ENCODE data around the gene NEDD9.

Gene NEDD9

GRCh38 chr6:11217360-11218101 lies 14.9 kb downstream of the NEDD9 start:
- DNase-seq (ENCODE audit: low spot score), result peak; percentile 79

- DNase-seq (ENCODE audit: low spot score), result no peak
Observed at GRCh38 chr6:11215773-11216172, 16.7 kb downstream of the NEDD9 start.

- no peak for DNase-seq (ENCODE audit: low spot score)
Observed at GRCh38 chr6:11214901-11215300, 17.6 kb downstream of the NEDD9 start.

GRCh38 chr6:11214084-11214833 lies 18.2 kb downstream of the NEDD9 start:
- no peak for DNase-seq (ENCODE audit: low spot score)

- no peak for DNase-seq (ENCODE audit: low spot score)
Observed at GRCh38 chr6:11213422-11214021, 18.9 kb downstream of the NEDD9 start.

- no peak for DNase-seq (ENCODE audit: low spot score)
Observed at GRCh38 chr6:11212664-11213063, 19.8 kb downstream of the NEDD9 start.

GRCh38 chr6:11211254-11211653 lies 21.2 kb downstream of the NEDD9 start:
- DNase-seq (ENCODE audit: low spot score), result no peak

- no peak for DNase-seq (ENCODE audit: low spot score)
Observed at GRCh38 chr6:11210386-11211138, 21.9 kb downstream of the NEDD9 start.

GRCh38 chr6:11209906-11210305 lies 22.6 kb downstream of the NEDD9 start:
- DNase-seq (ENCODE audit: low spot score), result no peak

GRCh38 chr6:11209369-11209768 lies 23.1 kb downstream of the NEDD9 start:
- DNase-seq (ENCODE audit: low spot score), result no peak

- no peak for DNase-seq (ENCODE audit: low spot score)
Observed at GRCh38 chr6:11208854-11209253, 23.6 kb downstream of the NEDD9 start.

- no peak for DNase-seq (ENCODE audit: low spot score)
Observed at GRCh38 chr6:11208267-11208666, 24.2 kb downstream of the NEDD9 start.

GRCh38 chr6:11207199-11207968 lies 25.1 kb downstream of the NEDD9 start:
- DNase-seq (ENCODE audit: low spot score), result peak; percentile 87

- peak; percentile 28 for DNase-seq (ENCODE audit: low spot score)
Observed at GRCh38 chr6:11206576-11206975, 25.9 kb downstream of the NEDD9 start.

GRCh38 chr6:11204794-11205366 lies 27.6 kb downstream of the NEDD9 start:
- no peak for DNase-seq (ENCODE audit: low spot score)

- no peak for DNase-seq (ENCODE audit: low spot score)
Observed at GRCh38 chr6:11204005-11204399, 28.5 kb downstream of the NEDD9 start.

GRCh38 chr6:11203306-11204004 lies 29.0 kb downstream of the NEDD9 start:
- no peak for DNase-seq (ENCODE audit: low spot score)

- no peak for DNase-seq (ENCODE audit: low spot score)
Observed at GRCh38 chr6:11202513-11203305, 29.8 kb downstream of the NEDD9 start.

GRCh38 chr6:11201772-11202512 lies 30.5 kb downstream of the NEDD9 start:
- no peak for DNase-seq (ENCODE audit: low spot score)
